ENCODE results near the gene SOS2. TPM values are rescaled to one million over a fixed set of nuclear protein-coding genes. Genes with fewer than 3 reads are reported as not detected.

The SOS2 gene
- total and polyA plus RNA-seq, 2 donors (not counting 3 experiments of a cell fraction or from before 2014, with no cell fraction given): 6.7 to 21.3 TPM

GRCh38 chr14:50233166-50233950, 2.0 kb upstream of the SOS2 start:
- Histone ChIP-seq H2AFZ (ENCODE audit: low read depth, low read length) (no peak overlapping the region), H3K36me3 (ENCODE audit: control insufficient read depth in 2 of 2, extremely low read depth in 1 of 2, insufficient read depth in 2 of 2, low read length in 2 of 2) (no peaks in the 10 kb centered on the region), H3K9me1 (replicated peaks; ENCODE audit: control insufficient read depth, extremely low read depth, insufficient read depth, low read length) (no peaks in the 10 kb centered on the region), H3K27me3 (ENCODE audit: control insufficient read depth in 2 of 2, insufficient read depth in 2 of 2, low read length in 2 of 2) (no peaks in the 10 kb centered on the region), H3K9ac (replicated peaks; ENCODE audit: extremely low read depth, insufficient read depth, low read length) (no peak overlapping the region), H3K4me2 (ENCODE audit: insufficient read depth, low read length) (no peak overlapping the region), H3K27ac (ENCODE audit: insufficient read depth, low read depth, low read length) (no peak overlapping the region), H3K79me2 (ENCODE audit: control insufficient read depth, insufficient read depth, low read length) (peaks cover 26% of the 10 kb centered on the region), H3K4me1 (ENCODE audit: control insufficient read depth, extremely low read depth, insufficient read depth, low read length) (peaks cover 18% of the 10 kb centered on the region), H4K20me1 (replicated peaks; ENCODE audit: control insufficient read depth, extremely low read depth, insufficient read depth, low read length) (peaks cover 9% of the 10 kb centered on the region), H3K9me3 (replicated peaks; ENCODE audit: control insufficient read depth, insufficient read depth, low read length) (no peaks in the 10 kb centered on the region), H3K4me3 (replicated peaks in 1 of 3; ENCODE audit: insufficient read depth in 1 of 3, low read depth in 1 of 3, low read length in 3 of 3) (no peak overlapping the region)
- FAIRE-seq (no peak), DNase-seq (ENCODE audit: low read depth, low spot score) (no peak)
- dilution Hi-C loops (cut with MboI; ENCODE audit: extremely low pct_ligation_motif_present, low sequenced_read_pairs): no loop called here
- intact Hi-C loops (cut with micrococcal nuclease): loop anchor here (1.0 to 10.0 kb wide), 2 partner anchors 327 to 609 kb away; partner anchors contain the start of genes ATL1, MGAT2 and RPL36AL
- no TSS peak for BruUV-seq (replicated peaks)
- TF ChIP-seq MYC (IDR thresholded peaks at IDR 0.05; ENCODE audit: low read depth, low read length) (no peak), CTCF (IDR thresholded peaks at IDR 0.05; ENCODE audit: extremely low read depth in 1 of 2, insufficient read depth in 1 of 2, low read depth in 1 of 2, low read length in 2 of 2) (no peak), MAX (IDR thresholded peaks at IDR 0.05; ENCODE audit: insufficient read depth, insufficient read length) (no peak)
- ChIA-PET POLR2A (no interaction called here), CTCF (no interaction called here)

- Histone ChIP-seq H2AFZ (ENCODE audit: low read depth, low read length) (peak overlapping the region; percentile 99), H3K4me3 (replicated peaks in 1 of 3; ENCODE audit: insufficient read depth in 1 of 3, low read depth in 1 of 3, low read length in 3 of 3) (peak overlapping the region; percentile 74 to 99 (median 92)), H3K4me2 (ENCODE audit: insufficient read depth, low read length) (peak overlapping the region; percentile 79), H3K9me1 (replicated peaks; ENCODE audit: control insufficient read depth, extremely low read depth, insufficient read depth, low read length) (no peaks in the 10 kb centered on the region), H3K9me3 (replicated peaks; ENCODE audit: control insufficient read depth, insufficient read depth, low read length) (no peaks in the 10 kb centered on the region), H3K9ac (replicated peaks; ENCODE audit: extremely low read depth, insufficient read depth, low read length) (peak overlapping the region; percentile 91), H3K4me1 (ENCODE audit: control insufficient read depth, extremely low read depth, insufficient read depth, low read length) (peaks cover 18% of the 10 kb centered on the region), H3K27me3 (ENCODE audit: control insufficient read depth in 2 of 2, insufficient read depth in 2 of 2, low read length in 2 of 2) (no peaks in the 10 kb centered on the region), H3K79me2 (ENCODE audit: control insufficient read depth, insufficient read depth, low read length) (peaks cover 36% of the 10 kb centered on the region), H3K27ac (ENCODE audit: insufficient read depth, low read depth, low read length) (peak overlapping the region; percentile 88), H3K36me3 (ENCODE audit: control insufficient read depth in 2 of 2, extremely low read depth in 1 of 2, insufficient read depth in 2 of 2, low read length in 2 of 2) (no peaks in the 10 kb centered on the region), H4K20me1 (replicated peaks; ENCODE audit: control insufficient read depth, extremely low read depth, insufficient read depth, low read length) (peaks cover 9% of the 10 kb centered on the region)
- no TSS peak for BruUV-seq (replicated peaks)
- POLR2A ChIA-PET: no interaction called here
- CTCF ChIA-PET: no interaction called here
- intact Hi-C loops (cut with micrococcal nuclease): loop anchor here (10.0 kb wide), 1 partner anchor 607 kb away; the partner anchor contains the start of genes MGAT2 and RPL36AL
- dilution Hi-C loops (cut with MboI; ENCODE audit: extremely low pct_ligation_motif_present, low sequenced_read_pairs): no loop called here
- DNase-seq (ENCODE audit: low read depth, low spot score): no peak
- peak; percentile 61 for FAIRE-seq
- TF ChIP-seq CTCF (IDR thresholded peaks at IDR 0.05; ENCODE audit: extremely low read depth in 1 of 2, insufficient read depth in 1 of 2, low read depth in 1 of 2, low read length in 2 of 2) (no peak), MYC (IDR thresholded peaks at IDR 0.05; ENCODE audit: low read depth, low read length) (no peak), GATA2 (IDR thresholded peaks at IDR 0.05; ENCODE audit: insufficient read depth, insufficient read length, low read depth, low read length) (no peak), EZH2 (IDR thresholded peaks at IDR 0.05; ENCODE audit: borderline replicate concordance, low read depth, low read length, severe bottlenecking) (no peak)
These were observed 881 bp upstream of the SOS2 start for GRCh38 chr14:50232276-50232642.
